Activated CD4-positive, alpha-beta T cell treated with anti-CD3 and anti-CD28 coated beads, Interleukin-2, Interleukin-6, amounts not matched to agents 100 ng/mL and 50 ng/mL, durations not matched to agents 16 hours and 8 hours (primary cell): Measurements from ENCODE around the gene TBL1XR1.

Experiments
- DNase-seq: peaks from one replicate; pipeline ENCODE4 v3.0.0-alpha.2; 2020

Gene TBL1XR1

DNA sequence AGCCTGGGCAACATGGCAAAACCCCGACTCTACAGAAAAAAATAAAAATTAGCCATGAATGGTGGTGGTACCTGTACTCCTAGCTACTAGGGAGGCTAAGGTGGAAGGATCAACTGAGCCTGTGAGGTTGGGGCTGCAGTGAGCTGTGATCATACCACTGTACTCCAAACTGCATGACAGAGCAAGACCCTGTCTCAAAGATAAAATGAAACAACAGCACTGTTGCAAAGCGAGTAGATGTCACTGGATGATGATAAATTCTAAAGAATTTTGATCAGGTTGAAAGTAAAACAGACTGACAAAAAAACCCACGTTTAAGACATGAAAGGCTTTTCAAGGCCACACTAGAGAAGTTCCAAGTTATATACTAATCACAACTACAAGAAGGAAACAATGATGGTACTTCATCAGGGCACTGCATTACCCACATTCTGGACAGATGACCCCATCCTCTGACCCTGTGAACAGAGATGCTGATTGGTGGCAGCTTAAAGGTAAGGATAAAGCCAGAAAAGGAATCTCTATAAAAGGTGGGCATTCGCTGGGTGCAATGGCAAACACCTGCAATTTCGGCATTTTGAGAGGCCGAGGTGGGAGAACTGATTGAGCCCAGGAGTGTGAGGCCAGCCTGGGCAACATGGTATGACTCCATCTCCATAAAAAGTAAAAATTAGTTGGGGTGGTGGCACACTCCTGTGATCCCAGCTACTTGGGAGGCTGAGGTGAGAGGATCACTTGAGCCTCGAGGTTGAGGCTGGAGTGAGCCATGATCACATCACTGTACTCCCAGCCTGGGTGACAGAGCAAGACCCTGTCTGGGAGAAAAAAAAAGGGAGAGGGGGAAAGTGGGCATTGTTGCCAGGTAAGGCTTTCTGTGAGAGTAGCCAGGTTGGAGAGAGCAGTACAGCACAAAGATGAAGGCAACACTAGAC is 59.2 kb downstream of the TBL1XR1 start:
- no peak for DNase-seq

DNA sequence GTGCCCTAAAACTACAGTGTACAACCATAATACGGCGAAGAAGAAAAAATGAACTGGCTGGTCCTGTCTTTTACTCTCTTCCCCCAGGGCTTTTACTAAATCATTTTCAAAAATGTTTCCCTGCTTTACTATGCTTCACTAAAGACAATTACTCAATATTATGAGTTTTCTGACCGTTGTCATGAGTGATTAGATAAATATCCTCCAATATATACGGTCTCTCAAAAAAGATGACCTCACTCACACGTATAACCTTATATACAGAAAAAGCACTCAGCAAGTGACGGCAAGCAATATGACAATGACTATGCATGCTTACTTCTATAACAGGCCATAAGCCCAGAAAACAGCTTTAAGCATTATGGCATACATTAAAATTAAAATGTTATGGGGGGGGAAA is 60.5 kb downstream of the TBL1XR1 start:
- DNase-seq = no peak

DNA sequence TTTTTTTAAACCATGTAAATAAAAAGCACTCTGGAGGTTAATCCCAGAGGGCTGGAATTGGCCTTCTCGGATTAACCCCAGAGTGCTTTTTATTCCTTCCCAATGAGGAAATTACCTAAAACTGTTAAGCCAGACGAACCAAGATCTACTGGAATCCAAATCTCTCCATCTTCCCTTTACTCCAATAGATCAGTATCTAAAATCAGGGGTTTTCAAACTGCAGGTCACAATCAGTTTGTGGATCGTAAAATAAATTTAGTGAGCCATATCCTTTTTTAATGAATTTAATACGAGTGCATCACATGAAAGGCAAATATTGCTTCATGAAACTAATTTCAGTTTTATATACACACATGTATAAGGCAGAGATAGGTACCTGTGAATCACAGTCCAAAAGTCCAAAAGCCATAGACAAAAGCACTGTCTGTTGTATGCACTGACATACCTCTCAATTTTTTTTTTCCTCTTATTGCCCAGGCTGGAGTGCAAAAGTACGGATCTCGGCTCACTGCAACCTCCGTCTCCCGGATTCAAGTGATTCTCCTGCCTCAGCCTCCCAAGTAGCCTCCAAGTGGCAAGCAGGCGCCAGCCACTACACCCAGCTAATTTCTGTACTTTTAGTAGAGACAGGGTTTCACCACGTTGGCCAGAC is 61.3 kb downstream of the TBL1XR1 start:
- DNase-seq = no peak

DNA sequence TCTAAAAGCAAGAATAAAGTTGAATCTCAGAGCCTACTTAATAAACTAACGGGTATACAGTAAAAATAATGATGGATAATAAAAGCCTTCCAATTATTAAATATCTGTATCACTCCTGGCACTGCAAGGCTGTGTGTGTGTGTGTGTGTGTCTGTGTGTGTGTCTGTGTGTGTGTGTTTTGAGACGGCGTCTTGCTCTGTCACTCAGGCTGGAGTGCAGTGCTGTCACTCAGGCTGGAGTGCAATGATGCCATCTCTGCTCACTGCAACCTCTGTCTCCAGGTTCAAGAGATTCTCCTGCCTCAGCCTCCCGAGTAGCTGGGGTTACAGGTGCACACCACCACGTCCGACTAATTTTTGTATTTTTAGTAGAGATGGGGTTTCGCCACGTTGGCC is 62.5 kb downstream of the TBL1XR1 start:
- no peak for DNase-seq

DNA sequence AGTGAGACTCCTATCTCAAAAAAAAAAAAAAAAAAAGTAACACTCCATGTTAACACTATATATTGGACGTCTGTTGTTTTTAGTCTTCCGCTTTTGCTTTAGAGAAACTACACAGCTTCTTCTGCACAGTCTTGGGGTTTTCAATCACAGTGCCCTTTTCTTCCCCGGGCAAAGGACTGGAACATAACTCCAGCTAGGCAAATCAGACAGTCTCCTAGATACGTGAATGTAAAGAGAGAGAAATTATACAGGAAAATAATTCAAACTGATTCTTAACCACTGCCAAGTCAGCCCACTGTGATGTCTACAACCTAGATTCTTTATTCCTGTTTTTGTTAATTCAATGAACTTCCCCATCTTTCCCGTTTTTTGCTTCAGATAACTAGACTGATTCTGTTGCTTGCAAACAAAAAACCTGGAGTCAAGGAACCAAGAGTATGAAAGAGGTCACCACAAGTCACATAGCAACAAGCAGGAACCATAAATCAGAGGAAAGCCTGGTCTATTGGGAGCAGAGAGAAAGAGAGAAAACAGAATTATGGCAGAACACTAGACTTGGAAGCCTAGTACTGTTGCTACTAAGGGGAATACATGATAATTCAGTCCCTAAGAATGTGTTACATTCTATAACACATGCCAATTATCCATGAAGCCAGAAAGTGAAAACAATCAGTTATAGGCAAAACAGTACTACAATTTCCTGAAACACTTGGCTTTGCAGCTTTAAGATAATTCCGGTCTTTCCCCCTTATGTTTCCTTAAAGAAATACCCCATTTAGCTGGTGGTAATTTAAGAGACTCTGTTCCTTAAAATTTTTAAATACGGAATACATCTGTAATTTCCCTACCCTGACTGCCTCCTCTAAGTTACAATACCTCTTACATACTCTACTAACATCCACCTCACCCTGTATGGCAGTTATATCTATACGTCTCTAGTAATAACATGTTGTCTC is 63.1 kb downstream of the TBL1XR1 start:
- DNase-seq = no peak

DNA sequence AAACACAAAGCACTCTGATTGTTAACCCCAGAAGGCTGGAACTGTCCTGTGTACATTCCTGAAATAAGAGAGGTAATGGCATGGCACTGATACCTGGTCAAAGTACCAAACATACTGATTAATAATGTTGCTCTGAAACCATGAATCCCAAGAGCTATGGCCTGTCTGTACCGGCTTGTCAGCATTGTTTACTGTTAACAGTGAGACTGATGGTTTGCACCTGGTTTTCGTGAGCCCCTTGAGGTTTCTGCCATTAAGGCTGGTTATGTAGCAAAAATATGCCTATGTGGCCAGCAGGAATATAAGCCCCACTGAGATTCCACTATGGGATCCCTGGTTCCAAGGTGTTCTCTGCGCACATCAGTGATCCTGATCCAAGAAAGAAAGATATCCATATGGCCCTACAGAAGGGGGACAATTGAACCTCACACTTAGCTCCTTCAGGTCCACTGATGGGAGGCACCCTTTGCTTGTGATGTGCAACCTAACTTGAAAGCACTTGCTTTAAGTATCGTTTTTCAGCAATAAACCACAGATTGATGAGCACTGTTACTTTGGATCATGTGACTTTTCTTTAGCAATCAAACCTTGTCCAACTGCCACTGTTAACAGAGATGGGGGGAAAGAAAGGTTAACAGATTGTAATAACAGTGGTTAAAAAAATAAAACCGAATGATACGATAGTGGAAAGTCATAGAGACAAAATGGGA is 65.2 kb downstream of the TBL1XR1 start:
- DNase-seq = no peak

DNA sequence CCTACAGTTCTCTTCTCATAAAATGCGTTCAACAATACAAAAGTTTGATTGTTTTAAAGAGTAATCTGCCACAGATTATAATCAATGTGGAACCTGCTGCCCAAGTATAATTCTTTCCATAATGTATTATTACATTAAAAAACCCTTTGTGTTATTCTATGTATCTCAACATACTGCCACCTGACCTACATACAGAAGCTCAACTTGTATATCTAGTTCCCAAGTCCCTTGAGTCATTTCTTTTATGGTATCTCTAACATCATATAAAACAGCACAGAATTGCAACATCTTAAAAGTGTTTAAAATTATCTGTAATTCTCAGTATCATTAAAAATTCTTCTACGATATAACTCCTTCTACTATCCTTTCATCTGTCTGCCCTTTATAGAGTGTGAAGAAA is 70.3 kb downstream of the TBL1XR1 start:
- DNase-seq = no peak

DNA sequence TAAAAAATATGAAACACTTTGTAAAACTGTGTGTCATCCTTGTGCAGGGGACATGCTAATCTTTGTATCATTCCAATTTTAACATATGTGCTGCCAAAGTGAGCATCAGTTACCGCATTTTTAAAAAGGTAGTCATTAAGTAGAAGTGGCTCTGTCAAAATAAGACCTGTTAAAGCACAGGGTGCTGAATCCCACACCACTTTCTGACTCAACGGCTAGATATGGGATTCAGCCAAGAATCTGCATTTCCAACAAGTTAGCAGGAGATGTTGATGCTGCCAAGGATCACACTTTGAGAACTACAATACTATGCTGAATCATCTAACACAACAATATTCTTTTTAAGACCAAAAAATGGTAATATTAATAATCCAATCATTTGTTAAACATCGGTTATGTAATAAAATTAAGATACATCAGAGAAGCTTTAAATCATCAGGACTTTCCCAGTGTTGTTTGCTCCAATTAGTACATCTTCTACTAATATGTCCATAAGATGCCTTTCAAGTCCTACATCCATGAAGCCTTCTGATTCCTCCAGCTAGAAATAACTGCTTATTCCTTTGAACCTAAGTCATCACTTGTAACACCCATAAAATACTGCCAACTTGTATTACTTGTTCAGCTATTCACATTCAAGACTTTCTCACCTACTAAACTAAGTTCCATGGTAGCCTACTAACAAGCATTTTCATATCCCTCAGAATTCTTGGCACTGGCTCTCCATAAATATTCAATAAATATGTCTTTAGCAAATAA is 71.1 kb downstream of the TBL1XR1 start:
- no peak for DNase-seq

DNA sequence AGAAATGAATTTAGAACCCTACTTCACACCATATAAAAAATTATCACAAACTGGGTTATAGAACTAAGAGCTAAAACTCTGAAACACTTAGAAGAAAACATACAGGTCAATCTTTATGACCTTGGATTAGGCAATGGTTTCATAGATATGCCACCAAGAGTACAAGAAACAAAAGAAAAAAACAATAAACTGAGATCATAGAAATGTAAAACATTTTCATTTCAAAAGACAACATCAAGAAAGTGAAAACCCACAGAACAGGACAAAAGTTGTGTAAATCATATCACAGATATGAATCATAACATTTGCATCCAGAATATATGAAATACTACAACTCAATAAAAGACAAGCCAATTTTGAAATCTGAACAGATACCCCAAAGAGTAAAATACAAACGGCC is 72.4 kb downstream of the TBL1XR1 start:
- no peak for DNase-seq

DNA sequence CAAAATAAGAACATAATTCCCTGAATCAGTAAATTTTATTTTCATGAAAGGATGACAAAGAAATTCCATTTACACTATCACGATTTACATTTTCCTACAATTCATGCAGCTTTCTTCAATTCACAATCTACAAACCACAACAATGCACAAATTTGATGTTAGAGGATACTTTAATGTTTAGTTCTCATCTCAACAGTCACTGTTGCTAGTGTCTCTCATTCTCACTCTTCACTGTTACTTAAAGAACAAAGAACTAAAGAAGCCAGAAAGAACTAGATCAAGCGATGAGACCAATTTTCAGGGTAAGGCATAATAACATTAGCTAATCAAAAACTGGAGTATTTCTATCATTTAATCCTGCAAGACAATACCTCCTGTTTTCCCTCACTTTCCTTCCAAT is 73.5 kb downstream of the TBL1XR1 start:
- DNase-seq = no peak

DNA sequence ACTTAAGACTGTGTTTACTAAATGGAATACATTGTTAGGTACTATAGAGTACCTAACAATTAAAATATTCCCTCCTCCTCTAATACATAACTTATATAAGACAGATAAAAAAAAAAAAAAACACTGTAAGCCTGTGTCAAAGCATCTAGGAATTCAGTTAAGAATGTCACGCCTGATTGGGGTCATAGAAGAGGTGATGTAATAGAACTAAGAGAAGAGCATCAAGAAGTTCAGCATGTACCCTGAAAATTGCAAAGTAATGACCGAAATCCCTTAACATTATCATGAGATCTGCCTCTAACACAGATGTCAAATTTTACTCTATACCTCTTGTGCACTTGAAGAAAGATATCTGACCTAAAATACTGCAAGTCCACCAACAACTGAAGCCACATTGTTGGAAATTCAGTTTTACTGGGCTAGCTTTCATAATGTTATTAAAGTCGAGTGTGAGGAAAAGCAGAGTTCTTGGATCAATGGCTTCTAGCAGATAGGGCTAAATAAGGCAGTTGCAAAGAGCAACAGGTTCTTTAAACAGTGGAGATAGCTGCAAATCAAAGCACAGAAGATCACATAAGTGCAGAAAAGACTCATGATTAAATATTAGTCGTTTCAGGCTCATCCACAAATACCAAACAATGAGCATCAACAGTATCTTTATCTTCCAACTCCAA is 75.0 kb downstream of the TBL1XR1 start:
- DNase-seq = no peak

DNA sequence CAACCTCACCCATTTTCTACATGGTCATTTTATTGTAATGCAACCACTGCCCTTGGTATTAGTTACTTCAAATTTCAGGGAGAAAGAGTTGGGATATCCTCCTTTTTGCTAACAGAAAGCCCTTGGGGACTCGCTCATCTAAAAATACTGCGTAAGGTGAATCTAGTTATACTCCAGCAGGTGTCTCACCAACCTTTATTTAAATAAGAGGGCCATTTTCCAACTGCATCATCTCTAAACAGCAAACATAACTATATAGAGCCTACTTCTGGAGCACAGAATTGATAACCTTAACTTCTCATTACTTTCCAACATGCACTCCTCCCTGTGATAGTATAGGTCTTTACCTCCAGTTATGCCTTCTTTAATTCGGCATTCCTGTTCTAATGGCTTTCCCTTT is 77.5 kb downstream of the TBL1XR1 start:
- DNase-seq = no peak

DNA sequence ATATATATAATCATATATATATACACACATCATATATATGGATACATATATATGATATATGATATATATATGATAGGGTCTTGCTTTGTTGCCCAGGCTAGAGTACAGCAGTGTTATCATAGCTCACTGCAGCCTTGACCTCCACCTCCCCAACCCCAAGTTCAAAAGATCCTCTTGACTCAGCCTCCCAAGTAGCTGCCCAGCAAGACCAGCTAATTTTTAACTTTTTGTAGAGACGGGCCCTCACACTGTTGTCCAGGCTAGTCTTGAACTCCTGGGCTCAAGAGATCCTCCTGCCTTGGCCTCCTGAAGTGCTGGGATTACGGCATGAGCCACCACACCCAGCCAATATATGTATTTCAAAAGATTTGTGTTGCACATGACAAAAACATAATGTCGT is 83.0 kb downstream of the TBL1XR1 start:
- DNase-seq = no peak

DNA sequence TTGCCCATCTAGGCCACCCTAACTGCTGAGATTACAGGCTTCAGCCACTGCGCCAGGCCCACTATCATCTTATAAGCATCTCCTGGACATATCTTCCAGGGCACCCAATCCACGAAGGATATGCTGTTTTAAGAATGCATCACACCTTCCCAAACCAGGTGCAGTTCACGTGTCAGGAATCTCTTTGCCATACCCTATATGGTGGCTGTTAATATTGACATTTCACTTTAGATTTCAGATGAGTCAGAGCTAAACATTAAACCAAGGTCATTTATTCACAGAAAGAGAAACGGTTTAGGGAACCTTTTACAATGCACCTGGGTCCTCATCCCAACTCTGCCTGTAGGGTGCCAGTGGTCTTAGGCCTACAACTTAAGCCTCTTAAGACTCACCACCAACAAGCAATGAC is 85.7 kb downstream of the TBL1XR1 start:
- DNase-seq = no peak

DNA sequence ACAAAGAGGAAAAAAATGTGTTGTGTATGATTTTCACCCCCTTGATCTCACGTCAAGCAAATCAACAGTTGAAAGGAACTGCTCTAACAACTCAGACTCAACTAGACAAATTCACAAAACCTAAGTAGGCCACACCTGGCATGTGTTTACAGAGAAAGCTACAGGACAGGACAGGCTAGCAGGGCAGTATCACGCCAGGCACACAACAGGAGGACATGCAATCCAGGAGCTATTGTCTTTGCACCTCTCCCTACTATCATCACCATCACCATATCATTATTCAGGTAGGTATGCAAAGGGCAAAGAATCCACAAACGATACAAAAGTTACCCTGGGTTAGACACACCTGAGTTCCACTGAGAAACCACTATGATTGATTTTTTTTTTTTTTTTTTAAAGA is 86.4 kb downstream of the TBL1XR1 start:
- DNase-seq = no peak

DNA sequence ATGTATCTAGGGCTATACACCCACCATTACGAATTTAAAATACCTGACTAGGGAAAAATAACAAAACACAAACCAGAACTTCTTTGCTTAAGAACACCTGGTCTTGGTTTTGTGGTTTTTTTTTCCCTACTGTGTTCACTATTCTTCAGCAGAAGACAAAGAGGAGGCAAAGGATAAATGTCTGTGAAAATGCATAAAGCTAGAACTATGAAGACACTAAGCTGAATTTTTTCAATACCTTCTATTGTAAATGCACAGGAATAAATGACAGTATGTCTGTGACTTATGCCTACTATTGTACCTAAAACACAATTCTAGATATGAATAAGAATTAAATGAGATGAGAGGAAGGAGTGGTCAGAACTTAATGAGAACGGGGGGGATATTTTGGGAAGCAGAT is 86.9 kb downstream of the TBL1XR1 start:
- DNase-seq = no peak

DNA sequence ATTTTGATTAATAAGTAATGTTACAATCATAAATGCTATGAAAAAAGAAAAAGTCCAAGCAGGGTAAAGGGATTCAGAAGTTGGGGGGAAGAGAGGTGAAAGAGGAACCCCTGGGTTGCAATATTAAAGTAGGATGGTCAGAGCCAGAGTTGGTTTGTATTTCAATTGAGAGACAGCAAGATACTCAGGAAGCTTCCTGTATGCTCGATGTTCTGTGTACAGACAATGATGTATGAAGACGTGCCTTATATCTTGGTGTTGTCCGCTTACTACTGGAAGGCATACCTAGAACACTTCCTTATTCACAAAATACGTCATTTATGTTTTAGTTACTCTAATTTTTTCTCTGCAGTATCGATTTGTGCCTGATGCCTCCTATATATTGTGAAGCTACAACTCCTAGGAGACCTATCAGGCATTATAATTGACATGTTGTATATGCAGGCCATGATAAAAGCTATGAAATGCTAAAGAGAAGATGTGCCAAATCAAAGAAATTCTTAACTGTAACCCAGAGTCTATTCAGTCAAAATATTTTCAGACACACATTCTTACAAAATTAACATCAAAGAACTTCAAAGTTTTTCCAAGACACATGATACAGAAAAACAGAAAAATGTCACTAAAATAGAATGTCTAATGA is 87.5 kb downstream of the TBL1XR1 start:
- no peak for DNase-seq

DNA sequence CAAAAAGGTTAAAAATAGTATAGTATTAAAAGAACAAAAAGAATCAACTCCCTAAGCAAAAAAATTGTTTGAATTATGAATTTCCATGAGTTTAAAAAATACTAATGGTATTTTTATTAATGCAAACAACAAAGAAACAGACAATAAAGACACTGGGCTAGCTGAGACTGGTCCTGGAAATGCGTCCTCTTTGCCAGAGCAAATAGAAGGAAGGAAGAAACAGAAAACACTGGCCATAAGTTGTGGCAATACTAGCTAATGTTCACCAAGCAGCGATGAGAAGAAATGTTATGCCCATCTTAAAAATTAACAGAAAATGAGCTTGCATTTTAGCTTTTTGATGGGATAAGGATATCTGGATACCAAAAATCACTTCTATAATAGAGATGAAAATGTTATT is 88.6 kb downstream of the TBL1XR1 start:
- no peak for DNase-seq

DNA sequence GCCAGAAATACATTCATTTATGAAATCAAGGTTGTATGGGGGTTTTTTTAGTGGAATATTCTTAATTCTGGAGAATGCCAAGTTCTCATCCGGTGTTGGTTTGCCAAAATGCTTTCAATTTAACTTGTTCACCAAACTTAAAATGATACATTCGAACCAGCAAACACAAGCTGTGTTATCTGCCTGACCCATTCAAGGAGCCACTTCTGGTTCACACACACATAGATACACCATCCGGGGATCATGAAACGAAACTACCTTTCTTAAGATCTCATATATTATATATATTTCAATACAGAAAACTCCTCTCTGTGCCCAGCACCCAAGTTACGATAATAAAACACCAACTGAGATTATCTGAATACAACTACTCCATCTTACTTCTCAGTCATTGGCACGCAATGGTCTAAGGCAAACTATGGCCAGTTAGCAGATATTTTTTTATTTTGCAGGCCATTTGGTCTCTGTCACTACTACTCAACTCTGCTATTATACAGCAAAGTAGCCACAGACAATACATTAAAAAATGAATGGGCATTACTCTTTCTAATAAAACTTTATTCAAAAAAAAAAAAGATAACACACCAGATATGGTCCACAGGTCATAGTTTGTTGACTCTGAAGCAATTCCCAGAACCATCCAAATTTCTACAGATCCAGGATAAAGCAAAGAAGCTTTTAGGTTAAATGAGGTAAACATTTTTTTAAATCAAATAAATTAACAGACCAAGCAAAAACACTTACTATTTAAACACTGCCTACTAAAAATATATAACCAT is 89.6 kb downstream of the TBL1XR1 start:
- DNase-seq = no peak

DNA sequence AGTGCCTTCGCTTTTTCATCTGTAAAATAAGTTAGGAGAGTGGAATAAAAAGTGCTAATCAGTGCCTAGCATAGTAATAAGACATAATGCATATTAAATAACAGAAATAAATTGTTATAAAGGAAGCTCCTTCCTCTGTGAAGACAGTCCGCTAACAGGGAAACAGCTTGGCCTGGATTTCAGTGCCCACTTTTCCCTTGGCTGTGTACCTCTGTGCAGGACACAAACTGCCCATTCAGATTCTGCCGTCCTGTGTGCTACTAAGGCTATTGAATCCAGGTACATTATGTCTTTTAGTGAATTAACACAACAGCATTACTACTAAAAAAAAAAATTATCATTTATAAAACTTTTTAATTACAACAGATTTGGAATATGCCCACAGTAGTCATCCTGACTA is 90.7 kb downstream of the TBL1XR1 start:
- no peak for DNase-seq
